ENCODE results near the gene LILRB3. TPM values are rescaled to one million over a fixed set of nuclear protein-coding genes. Genes with fewer than 3 reads are reported as not detected.
"Not testable (repeated sequence)": the region's sequence is repeated elsewhere in the genome, so short reads cannot be mapped to it uniquely, and the experiment has no call there.

The LILRB3 gene
- total RNA-seq, 1 donor from 2014 or later: 0.50 TPM

DNA sequence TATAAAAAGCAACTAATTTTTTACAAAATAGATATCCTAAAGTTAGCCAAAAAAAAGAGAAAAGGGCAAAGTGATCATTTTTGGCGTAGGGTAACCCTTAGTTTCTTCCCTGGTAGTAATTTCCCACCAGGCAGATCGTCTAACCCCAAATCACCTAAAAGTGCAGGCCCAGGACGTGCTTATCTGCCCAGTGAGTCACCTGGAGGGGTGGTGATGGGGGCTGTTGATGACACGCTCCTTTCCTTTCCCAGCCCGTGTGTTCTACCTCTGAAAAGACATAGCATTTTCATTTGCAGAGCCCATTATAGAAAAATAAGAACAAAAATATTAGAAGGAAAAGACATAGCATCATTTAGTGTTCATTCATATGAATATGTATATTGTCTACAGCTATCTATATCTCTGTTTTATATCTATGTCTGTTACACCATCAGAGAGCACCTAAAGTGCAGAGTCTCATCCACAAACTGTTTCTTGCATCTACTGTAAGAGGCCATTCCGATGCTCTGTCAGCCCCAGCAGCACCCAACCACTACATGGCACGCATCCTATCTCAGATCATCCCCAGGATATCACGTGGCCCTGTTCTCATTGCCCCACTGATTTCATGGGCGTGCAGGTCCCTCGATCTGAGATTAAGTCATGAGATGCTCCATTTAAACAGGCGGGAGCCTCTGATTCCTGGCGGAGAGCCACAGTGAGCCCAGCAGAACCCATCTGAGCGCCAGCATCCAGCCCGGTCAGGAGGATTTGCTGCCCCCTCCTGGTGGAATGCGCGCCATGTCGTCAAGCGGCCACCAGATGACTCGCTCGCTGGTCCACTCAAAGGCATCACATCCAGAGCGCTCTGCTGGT lies 8.5 kb upstream of the LILRB3 start:
- H3K4me3 Mint-ChIP-seq (ENCODE audit: low read depth): no peak overlapping the region
- peak; percentile 100 for TF ChIP-seq CTCF (IDR thresholded peaks at IDR 0.05; ENCODE audit: unreplicated experiment)
- peaks cover 16% of the 10 kb centered on the region for H3K9me3 Mint-ChIP-seq (ENCODE audit: low read depth)
- H3K27me3 Mint-ChIP-seq: peaks cover 53% of the 10 kb centered on the region
- H3K36me3 Mint-ChIP-seq (ENCODE audit: insufficient read depth): peaks cover 2% of the 10 kb centered on the region
- DNase-seq (ENCODE audit: low spot score, unreplicated experiment): peak; percentile 93
- no peak overlapping the region for H3K27ac Mint-ChIP-seq
- peaks cover 2% of the 10 kb centered on the region for H3K4me1 Mint-ChIP-seq (ENCODE audit: low read depth)

DNA sequence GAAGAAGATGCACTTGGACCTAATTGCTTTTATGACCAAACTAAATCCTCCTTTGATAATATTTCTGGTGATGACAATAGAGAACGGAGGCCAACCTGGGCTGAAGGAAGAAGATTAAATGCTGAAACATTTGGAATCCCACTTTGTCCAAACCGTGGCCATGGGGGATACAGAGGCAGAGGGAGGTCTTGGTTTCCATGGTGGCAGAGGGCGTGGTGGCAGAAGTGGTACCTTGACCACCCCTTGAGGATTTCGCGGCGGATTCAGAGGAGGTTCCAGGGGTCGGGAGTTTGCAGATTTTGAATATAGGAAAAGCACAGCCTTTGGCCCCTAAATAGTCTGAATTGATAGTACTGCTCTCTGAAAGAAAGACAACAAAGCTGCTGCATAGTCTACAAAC lies 7.2 kb upstream of the LILRB3 start:
- no peak for DNase-seq (ENCODE audit: low spot score, unreplicated experiment)
- Mint-ChIP-seq H3K9me3 (ENCODE audit: low read depth) (peaks cover 16% of the 10 kb centered on the region), H3K36me3 (ENCODE audit: insufficient read depth) (peaks cover 2% of the 10 kb centered on the region), H3K27me3 (peaks cover 60% of the 10 kb centered on the region), H3K4me3 (ENCODE audit: low read depth) (no peak overlapping the region), H3K27ac (no peak overlapping the region), H3K4me1 (ENCODE audit: low read depth) (peaks cover 2% of the 10 kb centered on the region)
- TF ChIP-seq CTCF (IDR thresholded peaks at IDR 0.05; ENCODE audit: unreplicated experiment): no peak

DNA sequence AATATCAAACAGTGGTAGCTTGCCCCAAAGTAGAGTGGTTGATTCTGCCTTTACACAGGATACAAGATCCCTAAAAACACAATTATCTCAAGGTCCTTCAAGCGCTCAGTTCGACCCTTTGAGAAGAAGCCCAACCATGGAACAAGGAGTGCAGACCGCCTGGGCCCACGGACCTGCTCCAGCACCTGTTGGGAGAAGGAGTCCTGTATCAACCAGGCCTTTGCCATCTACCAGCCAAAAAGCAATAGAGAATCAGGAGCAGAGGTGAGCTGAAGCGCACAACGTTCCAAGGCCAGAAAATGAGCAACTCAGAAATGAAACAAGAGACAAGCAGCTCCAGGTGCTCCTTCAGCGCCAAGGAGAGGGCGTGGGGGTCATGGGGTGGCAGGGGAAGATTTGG lies 6.3 kb upstream of the LILRB3 start:
- H3K27me3 Mint-ChIP-seq: peaks cover 57% of the 10 kb centered on the region
- H3K4me1 Mint-ChIP-seq (ENCODE audit: low read depth): peaks cover 2% of the 10 kb centered on the region
- no peak overlapping the region for H3K4me3 Mint-ChIP-seq (ENCODE audit: low read depth)
- TF ChIP-seq CTCF (IDR thresholded peaks at IDR 0.05; ENCODE audit: unreplicated experiment): no peak
- H3K27ac Mint-ChIP-seq: no peak overlapping the region
- H3K36me3 Mint-ChIP-seq (ENCODE audit: insufficient read depth): peaks cover 2% of the 10 kb centered on the region
- peaks cover 11% of the 10 kb centered on the region for H3K9me3 Mint-ChIP-seq (ENCODE audit: low read depth)
- DNase-seq (ENCODE audit: low spot score, unreplicated experiment): no peak

GRCh38 chr19:54224619-54225018 lies 1.8 kb upstream of the LILRB3 start:
- DNase-seq (ENCODE audit: low spot score, unreplicated experiment); H3K4me3 Mint-ChIP-seq (ENCODE audit: low read depth); H3K27ac Mint-ChIP-seq; H3K4me1 Mint-ChIP-seq (ENCODE audit: low read depth); H3K36me3 Mint-ChIP-seq (ENCODE audit: insufficient read depth): not testable (repeated sequence)
- H3K9me3 Mint-ChIP-seq (ENCODE audit: low read depth): peaks cover 11% of the 10 kb centered on the region
- H3K27me3 Mint-ChIP-seq: peaks cover 41% of the 10 kb centered on the region

DNA sequence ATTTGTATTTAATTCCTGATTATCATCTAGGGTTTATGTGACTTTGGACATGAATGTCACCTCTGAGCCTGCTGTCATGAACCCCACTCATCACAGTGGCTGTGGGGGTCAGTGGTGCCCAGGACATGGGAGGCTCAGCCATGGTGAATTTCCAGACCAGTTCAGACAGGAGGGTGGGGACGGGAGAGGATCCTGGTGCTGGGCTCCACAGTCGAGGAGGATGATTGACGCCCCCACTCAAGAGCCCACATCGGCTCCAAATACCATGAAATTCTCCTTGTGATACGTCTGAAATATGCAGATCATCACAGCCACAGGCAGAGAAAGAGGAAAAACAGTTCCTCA lies 1.1 kb upstream of the LILRB3 start:
- H3K4me1 Mint-ChIP-seq (ENCODE audit: low read depth); H3K4me3 Mint-ChIP-seq (ENCODE audit: low read depth): not testable (repeated sequence)

DNA sequence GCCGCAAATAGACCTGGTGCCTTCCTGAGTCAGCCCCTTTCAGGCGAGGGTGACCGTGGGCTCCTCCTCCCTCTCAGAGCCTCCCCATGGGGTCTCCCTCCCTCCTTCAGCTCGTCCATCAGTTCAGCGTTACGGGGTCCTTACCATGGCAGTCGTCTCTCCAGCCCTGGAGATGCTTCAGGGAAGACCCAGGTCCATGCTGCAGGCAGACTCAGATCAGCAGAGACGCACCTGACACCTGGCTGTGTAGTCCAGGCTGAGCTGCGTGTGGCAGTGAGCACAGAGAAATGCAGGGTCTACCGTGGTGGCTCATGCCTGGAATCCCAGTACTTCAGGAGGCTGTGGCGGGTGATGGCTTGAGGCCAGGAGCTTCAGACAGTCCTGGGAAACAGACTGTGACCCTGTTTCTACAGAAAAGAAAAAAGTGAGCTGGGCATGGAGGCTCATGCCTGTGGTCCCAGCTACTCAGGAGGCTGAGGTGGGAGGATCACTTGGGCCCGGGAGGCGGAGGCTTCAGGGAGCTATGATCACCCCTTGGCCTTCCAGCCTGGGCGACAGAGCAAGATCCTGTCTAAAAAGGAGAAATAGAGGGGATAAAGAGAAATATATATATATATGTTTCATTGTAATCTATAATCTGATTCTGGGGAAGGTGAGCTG lies 600 bp upstream of the LILRB3 start:
- H3K4me3 Mint-ChIP-seq (ENCODE audit: low read depth); H3K27ac Mint-ChIP-seq; H3K36me3 Mint-ChIP-seq (ENCODE audit: insufficient read depth); H3K4me1 Mint-ChIP-seq (ENCODE audit: low read depth); H3K9me3 Mint-ChIP-seq (ENCODE audit: low read depth); DNase-seq (ENCODE audit: low spot score, unreplicated experiment): not testable (repeated sequence)
- peaks cover 35% of the 10 kb centered on the region for H3K27me3 Mint-ChIP-seq

More for the DNA sequence above, 1.1 kb upstream of the LILRB3 start:
- not testable (repeated sequence) for H3K36me3 Mint-ChIP-seq (ENCODE audit: insufficient read depth); H3K9me3 Mint-ChIP-seq (ENCODE audit: low read depth); H3K27ac Mint-ChIP-seq; DNase-seq (ENCODE audit: low spot score, unreplicated experiment)
- peaks cover 36% of the 10 kb centered on the region for H3K27me3 Mint-ChIP-seq

GRCh38 chr19:54221947-54222346 lies 860 bp downstream of the LILRB3 start:
- DNase-seq (ENCODE audit: low spot score, unreplicated experiment): not testable (repeated sequence)

GRCh38 chr19:54219702-54220101 lies 3.1 kb downstream of the LILRB3 start:
- not testable (repeated sequence) for H3K36me3 Mint-ChIP-seq (ENCODE audit: insufficient read depth); DNase-seq (ENCODE audit: low spot score, unreplicated experiment); H3K9me3 Mint-ChIP-seq (ENCODE audit: low read depth); H3K4me3 Mint-ChIP-seq (ENCODE audit: low read depth); H3K27ac Mint-ChIP-seq; H3K4me1 Mint-ChIP-seq (ENCODE audit: low read depth)
- H3K27me3 Mint-ChIP-seq: peaks cover 17% of the 10 kb centered on the region

More at GRCh38 chr19:54221947-54222346, 860 bp downstream of the LILRB3 start:
- not testable (repeated sequence) for H3K36me3 Mint-ChIP-seq (ENCODE audit: insufficient read depth); H3K4me1 Mint-ChIP-seq (ENCODE audit: low read depth); H3K27ac Mint-ChIP-seq; H3K9me3 Mint-ChIP-seq (ENCODE audit: low read depth); H3K4me3 Mint-ChIP-seq (ENCODE audit: low read depth)
- H3K27me3 Mint-ChIP-seq: peaks cover 29% of the 10 kb centered on the region

All from progenitor cell of endocrine pancreas (in vitro differentiated cells).